SU-DHL-6 (cell line): ENCODE data around the gene INPPL1.

ENCODE experiments used
- EZH2phosphoT487 ChIP-seq: fragments of 200-600 bp; sonication (generic), shearing (Covaris generic); conservative IDR thresholded peaks from 2 replicates; pipeline ENCODE4 v1.6.1; 2018; ENCODE audit warnings: mild to moderate bottlenecking, antibody characterized with exemption, low read length, moderate library complexity, mixed read lengths
- TF ChIP-seq, protein P1 (sequence below): fragments of 200-600 bp; sonication (generic); IDR thresholded peaks from one replicate; pipeline ENCODE4 v1.5.1; 2017; ENCODE audit warnings: antibody characterized with exemption, mild to moderate bottlenecking, low read length, moderate library complexity; ENCODE audit not compliant: insufficient read depth, poor library complexity, severe bottlenecking

DNA sequence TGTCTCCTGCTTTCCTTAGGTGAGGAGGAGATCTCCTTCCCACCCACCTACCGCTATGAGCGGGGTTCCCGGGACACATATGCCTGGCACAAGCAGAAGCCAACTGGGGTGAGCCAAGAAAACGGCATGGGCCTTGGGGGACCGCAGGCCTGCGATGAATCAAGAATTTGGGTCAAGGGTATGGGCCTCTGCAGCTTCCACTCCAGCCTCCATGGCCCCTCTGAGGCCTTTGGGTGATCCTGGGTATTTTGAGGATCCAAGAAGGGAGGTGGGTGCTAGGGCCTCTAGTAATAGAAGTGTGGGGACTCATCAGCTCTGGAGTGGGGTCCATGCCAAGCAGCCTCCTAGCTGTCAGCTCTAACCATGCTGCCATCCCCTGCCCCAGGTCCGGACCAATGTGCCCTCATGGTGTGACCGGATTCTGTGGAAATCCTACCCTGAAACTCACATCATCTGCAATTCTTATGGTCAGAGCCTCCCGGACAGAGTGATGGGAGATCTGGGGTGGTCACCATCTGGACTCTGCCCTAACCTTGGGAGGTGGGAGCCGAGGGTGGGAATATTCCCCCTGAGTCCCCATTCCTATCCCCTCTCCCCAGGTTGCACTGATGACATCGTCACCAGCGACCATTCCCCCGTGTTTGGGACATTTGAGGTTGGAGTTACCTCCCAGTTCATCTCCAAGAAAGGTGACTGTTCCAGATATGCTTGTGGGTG is 8.6 kb downstream of the INPPL1 start:
- TF ChIP-seq, protein P1, sequence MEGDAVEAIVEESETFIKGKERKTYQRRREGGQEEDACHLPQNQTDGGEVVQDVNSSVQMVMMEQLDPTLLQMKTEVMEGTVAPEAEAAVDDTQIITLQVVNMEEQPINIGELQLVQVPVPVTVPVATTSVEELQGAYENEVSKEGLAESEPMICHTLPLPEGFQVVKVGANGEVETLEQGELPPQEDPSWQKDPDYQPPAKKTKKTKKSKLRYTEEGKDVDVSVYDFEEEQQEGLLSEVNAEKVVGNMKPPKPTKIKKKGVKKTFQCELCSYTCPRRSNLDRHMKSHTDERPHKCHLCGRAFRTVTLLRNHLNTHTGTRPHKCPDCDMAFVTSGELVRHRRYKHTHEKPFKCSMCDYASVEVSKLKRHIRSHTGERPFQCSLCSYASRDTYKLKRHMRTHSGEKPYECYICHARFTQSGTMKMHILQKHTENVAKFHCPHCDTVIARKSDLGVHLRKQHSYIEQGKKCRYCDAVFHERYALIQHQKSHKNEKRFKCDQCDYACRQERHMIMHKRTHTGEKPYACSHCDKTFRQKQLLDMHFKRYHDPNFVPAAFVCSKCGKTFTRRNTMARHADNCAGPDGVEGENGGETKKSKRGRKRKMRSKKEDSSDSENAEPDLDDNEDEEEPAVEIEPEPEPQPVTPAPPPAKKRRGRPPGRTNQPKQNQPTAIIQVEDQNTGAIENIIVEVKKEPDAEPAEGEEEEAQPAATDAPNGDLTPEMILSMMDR: no peak
- no peak for TF ChIP-seq EZH2phosphoT487
